GM20431 (cell line): ENCODE measurements around the gene ANKRD52.

ENCODE experiments used
- in situ Hi-C: fragments of 300-500 bp; cut with MseI, MboI; formaldehyde crosslinking; loops from one replicate; pipeline ENCODE4 v1.15.0; 2020; ENCODE audit warnings: low sequenced_read_pairs; ENCODE audit not compliant: unreplicated experiment

ANKRD52 gene

DNA sequence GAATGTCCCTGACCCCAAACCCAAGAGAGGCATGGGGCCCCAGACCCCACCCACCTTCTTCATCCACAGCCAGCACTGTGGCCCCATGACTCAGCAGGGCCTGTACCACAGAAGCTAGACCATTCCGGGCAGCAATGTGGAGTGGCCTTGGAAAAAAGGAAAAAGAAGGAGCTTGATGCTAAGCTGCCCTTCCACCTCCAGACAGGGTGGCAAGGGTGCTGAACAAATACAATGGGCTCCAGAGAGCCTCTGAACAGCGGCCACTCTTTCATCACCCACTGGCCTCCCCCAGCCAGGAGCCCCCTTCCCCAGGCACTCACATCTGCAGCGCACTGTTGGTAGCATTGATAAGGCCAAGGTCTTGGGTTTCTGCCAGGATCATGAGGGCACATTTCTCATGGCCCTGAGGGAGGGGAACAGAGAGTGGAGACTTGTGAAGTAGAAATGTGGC lies 14.4 kb downstream of the ANKRD52 start:
- in situ Hi-C loops: no loop called here

DNA sequence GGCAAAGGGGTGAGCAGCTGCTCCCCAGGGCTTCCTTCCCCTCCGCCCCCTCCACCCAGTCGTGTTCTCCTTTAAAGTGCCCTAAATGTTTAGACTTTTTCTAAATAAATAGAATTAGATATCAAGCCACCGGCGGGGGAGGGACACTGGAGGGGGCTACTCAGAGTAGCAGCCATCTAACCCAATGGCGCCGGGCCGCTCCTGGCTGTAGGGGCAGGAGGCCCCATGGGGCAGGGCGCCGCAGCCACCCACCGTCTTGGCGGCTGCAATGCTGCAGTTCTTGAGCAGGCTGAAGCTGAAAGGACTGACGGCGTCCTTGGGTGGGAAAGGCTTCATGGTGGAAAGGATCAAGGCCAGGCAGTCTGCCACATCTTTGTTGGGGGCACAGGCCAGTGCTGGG lies 15.2 kb downstream of the ANKRD52 start:
- in situ Hi-C loops: no loop called here

DNA sequence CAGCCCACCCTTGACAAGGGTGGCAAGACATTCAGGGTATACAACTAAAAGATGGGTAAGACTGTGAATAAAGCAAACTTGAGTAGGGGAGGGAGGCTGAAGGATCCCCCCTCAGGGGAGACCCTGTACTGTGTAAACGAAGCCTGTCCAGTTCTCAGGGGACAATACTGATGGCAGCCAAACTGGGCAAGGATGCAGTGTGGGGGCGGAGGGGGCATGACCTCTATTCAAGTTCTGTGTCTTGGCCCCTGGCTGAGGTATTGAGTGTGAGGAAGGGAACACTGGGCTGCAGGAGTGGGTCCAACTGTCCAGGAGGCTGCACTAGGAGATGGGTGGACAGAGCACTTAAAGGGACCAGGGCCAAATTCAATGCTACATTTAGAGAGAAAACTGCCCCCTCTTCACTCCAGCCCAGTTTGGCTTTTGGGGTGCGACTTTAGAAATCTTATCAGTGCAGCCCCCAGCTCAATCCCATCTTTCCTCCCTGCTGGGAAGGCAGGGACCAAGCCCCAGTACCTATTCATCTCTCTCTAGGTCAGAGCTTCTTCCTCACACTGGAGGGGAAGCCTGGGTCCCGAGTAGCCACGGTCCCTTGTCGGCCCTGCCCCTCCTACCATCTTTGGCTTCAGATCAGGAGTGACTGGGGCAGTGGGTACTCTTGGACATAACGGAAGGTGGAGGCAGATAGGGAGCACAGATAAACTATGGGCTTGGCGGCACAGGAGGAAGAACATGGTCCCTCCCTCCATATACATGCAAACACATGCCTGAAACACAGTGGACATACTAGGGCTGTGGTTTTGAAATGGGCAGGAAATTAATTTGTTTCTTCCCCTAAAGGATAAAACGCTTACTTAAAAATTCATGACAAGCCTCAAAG lies 16.5 kb downstream of the ANKRD52 start:
- in situ Hi-C loops: no loop called here

DNA sequence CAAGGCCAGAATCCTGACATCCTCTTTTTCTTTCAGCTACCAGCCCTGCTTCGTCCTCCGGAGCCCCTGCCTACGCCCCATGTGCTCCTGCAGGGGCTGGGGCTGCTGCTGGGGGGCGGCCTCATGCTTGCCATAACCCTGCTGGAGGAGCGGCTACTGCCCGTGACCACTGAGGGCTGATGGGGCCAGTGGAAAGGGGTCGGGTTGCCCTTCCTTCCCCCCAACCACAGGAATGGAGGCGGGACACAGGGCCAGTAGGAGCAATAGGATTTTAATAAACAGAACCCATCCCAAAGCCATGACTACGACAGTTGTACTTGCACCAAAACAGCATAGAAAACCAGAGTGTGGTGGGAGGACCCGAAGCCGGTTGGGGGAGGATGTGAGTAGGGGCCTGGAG lies 20.6 kb downstream of the ANKRD52 start:
- in situ Hi-C loops: no loop called here

DNA sequence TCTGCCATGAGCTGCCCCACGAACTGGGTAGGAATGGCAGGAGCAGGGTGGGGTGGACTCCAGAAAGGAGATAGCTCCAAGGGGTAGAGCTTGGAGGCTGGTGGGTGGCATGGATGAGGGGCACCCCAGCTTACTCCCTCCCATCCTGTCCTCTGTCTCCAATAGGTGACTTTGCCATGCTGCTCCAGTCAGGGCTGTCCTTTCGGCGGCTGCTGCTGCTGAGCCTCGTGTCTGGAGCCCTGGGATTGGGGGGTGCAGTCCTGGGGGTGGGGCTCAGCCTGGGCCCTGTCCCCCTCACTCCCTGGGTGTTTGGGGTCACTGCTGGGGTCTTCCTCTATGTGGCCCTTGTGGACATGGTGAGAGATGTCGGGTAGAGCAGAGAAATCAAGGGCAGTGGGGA lies 21.2 kb downstream of the ANKRD52 start:
- in situ Hi-C loops: no loop called here

DNA sequence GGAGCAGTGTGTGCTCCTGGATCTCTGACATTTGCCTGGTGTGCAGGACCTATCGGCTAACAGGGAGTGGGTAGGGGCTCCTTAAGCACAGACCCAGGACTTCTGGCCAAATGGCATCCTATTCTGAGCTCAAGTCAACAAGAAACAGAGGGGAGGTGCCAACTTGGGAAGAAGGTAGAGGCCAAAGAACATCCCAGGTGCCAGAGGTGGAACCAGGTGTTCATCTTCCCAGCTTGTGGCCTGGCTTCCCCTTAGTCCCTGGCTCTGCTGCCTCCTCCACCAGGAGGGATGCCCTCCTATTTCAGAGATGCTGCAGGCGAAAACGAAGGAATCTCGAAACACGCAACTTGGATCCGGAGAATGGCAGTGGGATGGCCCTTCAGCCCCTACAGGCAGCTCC lies 22.1 kb downstream of the ANKRD52 start:
- in situ Hi-C loops: no loop called here

DNA sequence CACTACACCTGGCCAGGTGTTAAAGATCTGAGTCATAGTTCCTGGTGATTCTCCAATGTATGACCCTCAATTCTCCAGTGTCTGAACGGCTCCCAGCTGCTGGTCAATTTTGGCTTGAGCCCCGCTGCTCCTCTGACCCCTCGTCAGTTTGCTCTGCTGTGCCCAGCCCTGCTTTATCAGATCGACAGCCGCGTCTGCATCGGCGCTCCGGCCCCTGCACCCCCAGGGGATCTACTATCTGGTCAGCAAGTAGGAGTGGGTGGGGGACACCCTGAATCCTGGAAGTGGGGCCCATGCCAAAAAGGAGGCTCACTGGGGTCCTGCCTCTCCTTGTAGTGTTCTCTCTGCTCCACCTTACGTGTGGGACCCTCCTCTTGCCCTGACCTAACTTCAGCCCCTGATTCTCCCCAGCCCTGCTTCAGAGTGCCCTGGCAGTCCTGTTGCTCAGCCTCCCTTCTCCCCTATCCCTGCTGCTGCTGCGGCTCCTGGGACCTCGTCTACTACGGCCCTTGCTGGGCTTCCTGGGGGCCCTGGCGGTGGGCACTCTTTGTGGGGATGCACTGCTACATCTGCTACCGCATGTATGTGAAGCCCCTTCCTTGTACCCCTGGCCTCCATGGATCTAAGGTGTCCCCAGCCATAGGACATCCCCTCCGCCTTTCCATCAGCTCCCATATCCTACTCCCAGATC lies 23.3 kb downstream of the ANKRD52 start:
- in situ Hi-C loops: no loop called here

DNA sequence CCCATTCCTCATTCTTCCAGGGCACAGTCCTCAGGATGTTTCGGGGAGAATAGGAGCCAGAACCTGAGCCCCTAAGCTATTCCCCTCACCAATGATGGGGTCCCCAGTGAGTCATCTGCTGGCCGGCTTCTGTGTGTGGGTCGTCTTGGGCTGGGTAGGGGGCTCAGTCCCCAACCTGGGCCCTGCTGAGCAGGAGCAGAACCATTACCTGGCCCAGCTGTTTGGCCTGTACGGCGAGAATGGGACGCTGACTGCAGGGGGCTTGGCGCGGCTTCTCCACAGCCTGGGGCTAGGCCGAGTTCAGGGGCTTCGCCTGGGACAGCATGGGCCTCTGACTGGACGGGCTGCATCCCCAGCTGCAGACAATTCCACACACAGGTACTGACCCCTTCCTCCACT lies 27.0 kb downstream of the ANKRD52 start:
- in situ Hi-C loops: no loop called here

DNA sequence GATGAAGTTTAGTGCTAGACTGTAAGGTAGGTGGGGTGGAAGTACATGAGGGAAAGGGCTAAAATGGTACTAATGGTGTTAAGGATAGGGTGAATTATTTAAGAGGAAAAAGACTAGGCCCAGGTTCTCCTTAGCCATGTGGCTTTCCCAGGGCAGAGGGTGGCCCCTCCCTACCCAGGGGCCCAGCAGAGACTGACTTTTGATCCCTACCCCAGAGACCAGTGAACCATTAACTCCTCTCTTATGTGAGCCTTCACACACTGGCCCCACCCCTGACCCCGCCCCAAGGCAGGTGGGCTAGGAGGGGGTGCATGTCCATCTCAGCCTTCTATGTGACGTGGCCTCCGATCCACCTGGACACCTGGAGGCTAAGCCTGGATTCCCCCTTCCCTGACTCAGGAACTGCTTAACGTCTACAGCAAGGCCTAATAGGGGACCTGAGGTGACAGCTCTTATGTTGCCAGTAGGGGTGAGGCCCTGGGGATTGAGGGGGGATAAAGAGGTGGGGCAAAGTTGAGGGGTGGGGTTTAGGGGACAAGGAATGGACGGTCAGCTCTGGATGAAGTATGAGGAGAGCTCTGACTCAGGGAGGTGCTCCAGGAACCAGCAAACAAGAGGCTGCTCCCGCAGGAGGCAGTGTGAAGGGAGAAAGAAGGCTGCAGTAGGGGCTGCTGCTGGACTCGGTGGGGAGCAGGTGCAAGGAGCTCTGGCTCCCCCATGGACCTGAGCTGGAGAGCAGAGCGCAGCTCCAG lies 27.6 kb downstream of the ANKRD52 start:
- in situ Hi-C loops: no loop called here

DNA sequence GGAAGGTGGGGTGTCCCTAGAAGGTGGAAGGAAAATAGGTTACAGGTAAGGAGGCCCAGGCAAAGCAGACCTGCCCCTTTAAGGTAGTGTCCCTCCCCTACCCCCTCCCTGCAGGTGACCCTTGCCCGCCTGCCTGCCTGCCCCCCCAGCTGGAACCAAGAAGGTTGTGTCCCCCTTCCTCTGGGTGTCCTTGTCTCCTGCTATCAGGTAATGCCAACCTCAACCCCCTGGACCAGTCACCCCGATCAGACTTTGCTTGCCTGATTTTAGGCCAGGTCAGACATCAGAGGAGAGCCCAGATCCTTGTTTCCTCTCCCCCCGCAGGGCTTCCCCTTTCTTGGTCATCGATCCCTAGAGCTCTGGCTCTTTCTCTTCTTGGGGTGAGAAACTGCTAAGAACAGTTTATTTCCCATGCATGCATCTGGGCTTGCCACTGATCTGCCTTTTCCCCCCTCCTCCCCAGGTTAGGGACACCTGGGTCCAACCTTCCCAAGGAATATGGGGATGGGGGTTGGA lies 28.2 kb downstream of the ANKRD52 start, which contains the start of gene SLC39A5:
Gene SLC39A5 (plus strand): TSS at position 136 of the 516 bp plus-strand sequence. CDS start 1,224 bp downstream, outside the sequence.
- in situ Hi-C loops: no loop called here

DNA sequence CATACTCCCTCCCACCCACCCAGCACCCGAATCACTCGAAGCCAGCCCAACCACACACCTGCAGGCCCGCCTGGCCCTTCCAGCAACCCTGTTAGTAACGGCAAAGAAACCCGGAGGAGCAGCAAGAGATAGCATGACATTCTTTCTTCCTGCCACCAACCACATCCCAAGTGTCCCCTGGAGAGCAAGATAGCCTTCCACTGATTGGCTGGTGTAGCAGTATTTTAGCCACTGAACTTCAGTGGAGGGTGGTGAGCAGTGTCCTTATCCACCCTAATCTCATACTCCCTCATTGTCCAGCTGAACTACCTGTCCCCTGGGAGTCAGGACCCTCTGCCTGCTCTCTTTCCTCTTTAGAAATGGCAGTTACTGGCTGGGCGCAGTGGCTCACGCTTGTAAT lies 29.1 kb downstream of the ANKRD52 start:
- in situ Hi-C loops: no loop called here

DNA sequence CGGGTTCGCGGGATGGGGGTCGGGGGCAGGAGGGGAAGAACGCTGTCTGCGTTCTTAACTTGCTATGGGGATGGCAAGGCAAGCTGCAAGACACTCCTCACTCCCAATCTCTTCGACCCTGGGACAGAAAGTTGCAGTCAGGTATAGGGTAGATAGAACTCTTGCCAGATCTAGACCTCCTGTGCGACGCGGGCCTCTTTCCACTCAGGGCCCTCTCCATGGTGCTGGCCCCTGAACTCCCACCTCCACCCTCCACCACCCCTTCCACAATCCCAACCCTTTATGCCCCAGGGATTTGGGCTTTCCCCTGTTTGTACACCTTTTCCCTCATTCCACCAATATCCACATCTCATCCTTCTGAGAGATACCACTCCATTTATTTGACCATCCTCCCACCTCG lies 33.2 kb downstream of the ANKRD52 start:
- in situ Hi-C loops: no loop called here

DNA sequence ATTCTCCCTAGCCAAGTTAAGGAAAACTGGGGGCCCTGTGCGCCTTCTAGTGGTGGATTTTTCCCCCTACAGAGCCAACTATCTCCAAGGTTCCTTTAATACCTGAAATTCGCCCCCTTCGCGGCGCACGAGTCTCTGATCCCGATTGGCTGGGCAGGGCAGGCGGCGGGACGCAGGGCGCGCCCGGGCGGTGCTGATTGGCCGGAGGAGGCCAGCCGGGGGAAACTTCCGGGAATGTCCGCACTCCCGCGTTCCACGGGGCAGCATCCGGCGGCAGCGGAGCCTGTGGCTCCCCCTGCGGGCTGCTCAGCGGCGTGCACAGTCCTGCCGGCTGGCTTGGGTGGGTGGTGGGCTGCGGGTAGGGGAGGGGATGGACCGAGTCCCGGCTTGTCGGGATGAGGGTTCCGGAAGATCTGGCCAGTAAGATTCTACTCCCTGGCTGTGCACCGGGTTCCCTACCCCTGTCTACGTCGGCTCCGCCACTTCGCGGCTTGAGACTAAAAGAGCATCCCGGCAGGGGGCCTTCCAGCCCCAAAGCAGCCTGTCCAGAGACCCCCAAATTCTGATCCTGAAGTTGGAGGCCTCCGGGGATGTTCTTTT lies 34.0 kb downstream of the ANKRD52 start, which contains the start of gene NABP2:
Gene NABP2 (plus strand): TSS at position 241 of the 600 bp plus-strand sequence. CDS start 515 bp downstream, outside the sequence.
- in situ Hi-C loops: no loop called here

DNA sequence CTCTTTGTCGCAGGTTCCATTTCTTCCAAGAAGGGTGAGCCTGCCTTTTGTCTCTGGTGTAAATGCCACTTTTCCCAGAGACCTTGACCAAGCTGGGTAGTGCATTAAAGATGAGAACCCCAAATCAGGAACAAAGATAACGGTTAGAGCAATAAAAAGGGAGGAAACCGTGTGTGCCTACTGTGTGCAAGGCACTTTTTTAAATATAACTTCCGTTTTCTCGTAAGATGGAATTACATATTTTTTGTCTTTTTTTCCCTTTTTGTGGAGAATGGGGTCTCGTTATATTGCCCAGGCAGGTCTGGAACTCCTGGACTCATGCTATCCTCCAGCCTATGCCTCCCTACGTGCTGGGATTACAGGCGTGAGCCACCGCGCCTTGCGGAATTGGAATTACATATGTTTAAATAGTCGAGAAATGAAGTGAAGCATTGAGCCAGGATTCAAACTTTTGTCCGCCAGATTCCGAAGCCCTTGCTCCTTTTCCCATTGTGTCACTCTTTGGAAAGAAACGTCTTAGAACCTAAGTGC lies 34.5 kb downstream of the ANKRD52 start:
- in situ Hi-C loops: no loop called here

DNA sequence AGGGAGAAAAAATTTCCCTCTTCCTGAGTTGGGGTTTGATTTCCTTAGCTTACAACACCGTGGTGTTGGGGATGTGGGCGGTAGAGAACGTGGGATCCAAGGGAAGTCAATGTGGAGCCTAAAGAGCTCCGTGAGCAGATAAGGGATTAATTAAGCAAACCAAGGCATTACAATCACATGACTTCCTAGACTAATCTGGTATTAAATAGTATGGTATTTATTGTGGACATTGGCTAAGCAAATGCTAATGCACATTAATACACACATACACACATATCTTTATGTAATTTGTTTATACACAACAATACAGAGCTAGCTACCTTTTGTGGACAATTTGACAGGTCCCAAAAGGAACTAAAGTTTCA lies 35.7 kb downstream of the ANKRD52 start:
- in situ Hi-C loops: no loop called here

DNA sequence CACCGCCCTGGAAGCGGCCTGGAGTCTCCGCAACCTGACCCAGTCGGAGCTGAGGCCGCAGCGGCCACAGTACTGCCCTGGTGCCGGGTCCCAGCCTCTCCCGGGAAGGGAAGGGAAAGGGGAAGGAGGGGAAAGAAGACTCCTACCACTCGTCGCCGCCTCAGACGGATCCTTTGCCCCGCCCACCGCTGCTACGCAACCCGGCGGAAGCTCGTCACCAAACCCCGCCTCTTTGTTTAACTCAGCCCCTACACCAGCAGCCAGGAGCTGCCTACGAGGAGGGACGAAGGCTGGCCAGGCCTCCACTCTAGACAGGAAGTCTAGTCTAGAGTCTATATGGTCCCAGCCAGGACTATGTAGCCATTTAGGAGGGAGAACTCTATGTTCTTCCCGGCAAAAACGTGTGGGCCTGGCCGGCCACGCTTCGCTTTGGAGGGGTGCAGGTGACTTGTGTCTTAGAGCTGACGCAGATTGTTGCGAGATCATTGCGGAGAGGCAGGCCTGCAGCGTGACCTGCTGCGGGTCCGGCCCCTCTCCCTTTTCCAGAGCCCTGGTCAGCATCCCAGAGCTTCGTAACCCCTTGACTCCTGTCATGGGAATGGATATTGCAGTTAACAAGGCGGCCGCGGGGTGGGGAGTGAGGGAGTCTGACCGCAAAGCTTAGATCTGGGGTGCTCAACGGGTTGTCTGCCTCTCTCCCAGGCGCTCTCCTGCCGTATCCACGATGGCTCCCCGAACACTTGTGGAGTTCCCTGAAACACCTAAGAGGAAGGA lies 36.2 kb downstream of the ANKRD52 start, which contains the start of gene RNF41:
Gene RNF41 (minus strand): TSS at position 166 of the 774 bp plus-strand sequence. CDS start 7,875 bp downstream, outside the sequence.
- in situ Hi-C loops: no loop called here

DNA sequence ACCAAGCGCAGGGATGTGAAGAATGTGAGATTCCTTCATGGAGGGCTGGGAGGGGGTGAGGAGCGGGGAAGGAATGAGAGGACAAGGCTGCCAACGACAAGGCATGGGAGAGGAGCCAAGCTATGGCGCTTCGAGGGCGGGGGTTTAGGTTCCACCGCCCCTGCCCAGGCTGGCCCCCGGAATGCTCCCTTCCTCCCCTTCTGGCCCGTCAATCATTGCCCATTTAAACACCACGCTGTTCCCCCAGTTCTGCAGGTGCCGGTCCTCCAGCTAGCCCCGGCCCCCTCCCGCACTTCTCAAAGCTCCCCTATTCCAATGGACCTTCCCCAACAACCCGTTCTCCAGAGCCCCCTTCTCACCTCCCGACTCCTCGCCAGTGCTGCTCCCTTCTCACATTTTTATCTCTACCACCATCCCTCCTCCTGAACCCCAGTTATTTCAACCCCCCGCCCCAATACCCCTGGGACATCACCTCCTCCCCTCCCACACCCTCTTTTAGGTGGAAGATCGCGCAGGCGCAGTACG lies 36.9 kb downstream of the ANKRD52 start:
- in situ Hi-C loops: no loop called here

DNA sequence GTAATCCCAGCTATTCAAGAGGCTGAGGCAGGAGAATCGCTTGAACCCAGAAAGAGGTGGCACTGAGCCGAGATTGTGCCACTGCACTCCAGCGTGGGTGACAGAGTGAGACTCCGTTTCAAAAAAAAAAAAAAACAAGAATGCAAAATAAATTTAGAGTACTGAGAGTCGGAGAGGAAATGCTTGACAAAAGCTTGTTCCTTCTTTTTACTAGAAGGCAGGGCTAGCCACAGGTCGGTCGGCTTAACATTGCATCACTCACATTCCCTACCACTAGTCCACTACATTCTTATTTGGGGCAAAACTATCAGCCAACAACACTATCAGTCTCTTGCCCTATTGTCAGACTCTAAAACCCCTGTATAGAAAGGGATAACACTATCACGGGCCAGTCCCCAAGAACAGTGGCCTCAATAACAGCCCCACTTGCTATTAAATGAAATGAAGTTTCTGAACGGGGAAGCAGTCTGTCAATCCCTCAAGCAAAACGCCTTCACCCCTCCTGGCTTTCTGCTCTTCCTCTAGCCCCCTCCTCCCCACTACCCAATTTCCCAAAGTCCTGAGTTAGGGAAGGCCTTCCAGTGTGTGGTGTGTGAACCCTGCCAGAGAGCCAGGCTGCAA lies 37.5 kb downstream of the ANKRD52 start:
- in situ Hi-C loops: no loop called here
